BLaER1 (cell line): ENCODE measurements around the gene LRR1.
A peak's percentile ranks its signal among the peaks of the same experiment; 100 is the strongest.

Source experiments
- H3K27ac ChIP-seq: shearing (Covaris generic); formaldehyde crosslinking; 2 replicates; pipeline ENCODE4 v1.8.1; 2022
- H3K27me3 ChIP-seq: shearing (Covaris generic); formaldehyde crosslinking; 2 replicates; pipeline ENCODE4 v1.8.1; 2022
- H3K36me3 ChIP-seq: shearing (Covaris generic); formaldehyde crosslinking; 2 replicates; pipeline ENCODE4 v1.8.1; 2022
- H3K4me1 ChIP-seq: shearing (Covaris generic); formaldehyde crosslinking; 2 replicates; pipeline ENCODE4 v1.8.1; 2022
- H3K4me2 ChIP-seq: shearing (Covaris generic); formaldehyde crosslinking; 2 replicates; pipeline ENCODE4 v1.8.1; 2022
- H3K4me3 ChIP-seq: shearing (Covaris generic); formaldehyde crosslinking; 2 replicates; pipeline ENCODE4 v1.8.1; 2022
- H3K9ac ChIP-seq: shearing (Covaris generic); formaldehyde crosslinking; 2 replicates; pipeline ENCODE4 v1.8.1; 2022
- H3K9me3 ChIP-seq: shearing (Covaris generic); formaldehyde crosslinking; 2 replicates; pipeline ENCODE4 v1.8.1; 2022
- H4K20me1 ChIP-seq: shearing (Covaris generic); formaldehyde crosslinking; 2 replicates; pipeline ENCODE4 v1.8.1; 2022
- Cebpa-rat ChIP-seq: shearing (Covaris generic); IDR thresholded peaks from 2 replicates; pipeline ENCODE4 v1.8.1; 2022

The LRR1 gene

DNA sequence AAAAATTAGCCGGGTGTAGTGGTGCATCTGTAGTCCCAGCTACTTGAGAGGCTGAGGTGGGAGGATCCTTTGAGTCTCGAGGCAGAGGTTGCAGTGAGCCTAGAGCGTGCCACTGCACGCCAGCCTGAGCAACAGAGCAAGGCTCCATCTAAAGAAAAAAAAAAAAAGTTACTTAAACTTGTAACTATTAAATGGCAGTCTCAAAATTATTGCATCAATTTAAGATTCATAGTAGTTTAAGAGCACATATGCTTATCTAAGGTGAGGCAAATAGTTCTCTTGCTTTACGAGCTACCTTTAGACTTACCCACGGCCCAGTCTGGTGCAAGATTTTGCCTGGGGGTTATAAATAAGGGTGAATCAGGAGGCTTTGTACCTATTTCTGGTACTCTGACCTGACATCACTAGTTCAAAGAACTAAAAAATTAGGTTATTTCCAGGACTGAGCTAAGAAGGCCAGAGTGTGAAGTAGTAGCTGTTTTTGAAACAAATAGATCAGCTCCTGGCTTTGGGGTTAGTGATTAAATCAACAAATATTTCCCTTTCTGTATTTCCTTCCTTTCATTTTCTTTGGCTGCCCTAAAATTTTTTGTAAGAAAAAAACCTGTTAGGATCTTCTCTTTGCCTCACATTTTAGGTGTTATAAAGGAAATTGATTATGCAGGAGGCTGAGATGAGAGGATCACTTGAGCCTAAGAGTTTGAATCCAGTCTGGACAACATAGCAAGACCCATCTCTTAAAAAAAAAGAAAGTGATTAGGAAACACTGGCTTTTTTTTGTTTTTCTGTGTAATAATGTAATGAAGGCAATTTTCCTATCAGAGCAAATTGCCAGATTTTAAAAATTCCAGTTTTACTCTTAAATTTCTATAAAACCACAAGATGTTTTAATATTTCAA lies 25.4 kb downstream of the LRR1 start:
- Histone ChIP-seq H3K4me3 (peak overlapping the region; percentile 85; the same call in 1 of the 2 replicates), H3K4me1 (peaks cover 48% of the 10 kb centered on the region), H3K27ac (no peak overlapping the region), H3K27me3 (no peaks in the 10 kb centered on the region), H3K4me2 (peak overlapping the region; percentile 94), H3K36me3 (peaks cover 35% of the 10 kb centered on the region; the same call in 1 of the 2 replicates), H4K20me1 (peaks cover 93% of the 10 kb centered on the region), H3K9ac (0 out of 2 replicates have a peak overlapping the region, but pooled peaks have one; percentile 28), H3K9me3 (no peaks in the 10 kb centered on the region)
- TF ChIP-seq Cebpa-rat, result no peak

GRCh38 chr14:49633640-49634546 lies 35.2 kb downstream of the LRR1 start:
- H3K36me3 ChIP-seq, result peaks cover 37% of the 10 kb centered on the region
- TF ChIP-seq Cebpa-rat, result no peak

DNA sequence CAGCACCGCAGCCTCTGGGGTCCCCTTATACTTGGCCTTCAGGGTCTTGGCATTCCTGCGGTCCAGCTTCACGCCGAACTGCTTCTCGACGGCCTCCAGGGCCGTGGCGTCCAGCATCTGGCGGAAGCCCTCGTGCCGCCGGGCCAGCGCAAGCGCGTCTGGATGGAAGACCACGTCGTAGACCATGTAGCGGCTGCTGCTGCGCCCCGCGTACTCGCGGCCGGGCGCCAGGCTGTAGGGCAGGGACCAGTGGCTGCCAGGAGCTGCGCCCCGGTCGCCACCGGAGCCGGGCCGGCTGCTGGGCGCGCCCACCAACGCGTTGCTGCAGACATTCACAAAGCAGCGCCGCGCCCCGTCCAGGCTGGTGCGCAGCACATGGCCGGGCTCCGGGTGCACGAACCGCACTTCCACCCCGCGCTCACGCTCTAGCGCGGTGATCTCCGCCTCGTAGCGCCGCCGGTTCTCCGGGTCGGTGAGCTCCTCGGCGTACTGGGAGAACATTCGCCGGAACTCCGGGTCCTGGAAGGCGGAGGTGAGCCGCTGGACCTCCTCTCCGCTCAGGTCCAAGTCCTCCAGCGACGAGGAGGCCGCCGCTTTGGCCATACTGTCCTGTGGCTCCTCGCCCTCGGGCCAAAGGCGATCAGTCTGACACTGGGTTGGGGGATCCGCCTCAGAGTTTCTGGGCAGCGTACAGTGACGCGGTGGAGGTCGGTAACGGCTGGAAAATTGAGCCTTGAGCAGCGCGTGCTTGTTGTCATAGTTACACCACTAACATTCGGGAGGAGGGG lies 36.0 kb downstream of the LRR1 start, which contains the start of gene DNAAF2:
TSS of gene DNAAF2 (minus strand) at position 698 of the 788 bp plus-strand sequence. CDS start at position 603, 95 bp downstream.
- peak within 1 kb of the TSS; percentile 95 for H3K4me3 ChIP-seq
- peak within 1 kb of the TSS; percentile 98 for H3K9ac ChIP-seq
- no peak for TF ChIP-seq Cebpa-rat
- H3K9me3 ChIP-seq, result no peaks in the 10 kb centered on the region
- peaks cover 73% of the 10 kb centered on the region for H4K20me1 ChIP-seq
- no peaks in the 10 kb centered on the region for H3K27me3 ChIP-seq
- peak within 1 kb of the TSS; percentile 97 for H3K27ac ChIP-seq
- peaks cover 44% of the 10 kb centered on the region for H3K4me1 ChIP-seq
- H3K4me2 ChIP-seq, result peak within 1 kb of the TSS; percentile 86
- peaks cover 36% of the 10 kb centered on the region for H3K36me3 ChIP-seq

More at GRCh38 chr14:49633640-49634546, 35.2 kb downstream of the LRR1 start:
- Histone ChIP-seq H3K9me3 (no peaks in the 10 kb centered on the region), H3K4me1 (peaks cover 52% of the 10 kb centered on the region), H3K4me2 (peak overlapping the region; percentile 86), H3K27me3 (no peaks in the 10 kb centered on the region), H3K9ac (peak overlapping the region; percentile 98), H4K20me1 (peaks cover 73% of the 10 kb centered on the region), H3K27ac (peak overlapping the region; percentile 97), H3K4me3 (peak overlapping the region; percentile 95)

- no peak for TF ChIP-seq Cebpa-rat
These were observed 38.1 kb downstream of the LRR1 start for GRCh38 chr14:49636866-49637265.

DNA sequence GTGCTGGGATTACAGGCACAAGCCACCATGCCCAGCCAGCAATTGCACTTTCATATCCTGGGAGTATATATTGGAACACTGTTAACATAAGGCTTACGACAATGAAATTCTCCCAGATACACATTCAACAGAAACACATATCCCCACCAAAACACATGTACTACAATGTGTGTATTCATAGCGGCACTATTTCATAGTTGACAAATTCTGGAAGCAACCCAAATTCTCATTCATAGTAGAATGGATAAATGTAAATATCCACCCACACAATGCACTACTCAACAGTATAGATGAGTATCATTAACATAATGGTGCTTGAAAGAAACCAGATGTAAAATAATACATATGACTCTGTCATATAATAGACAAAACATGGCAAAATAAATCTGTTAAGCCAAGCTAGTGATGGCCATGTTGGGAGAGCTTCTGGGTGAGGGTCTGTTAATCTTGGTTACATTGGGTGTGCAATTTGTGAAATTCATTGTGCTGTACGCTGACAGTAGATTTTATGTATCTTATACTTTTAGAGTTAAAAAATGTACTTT lies 38.9 kb downstream of the LRR1 start:
- Histone ChIP-seq H4K20me1 (peaks cover 76% of the 10 kb centered on the region), H3K27ac (no peak overlapping the region), H3K27me3 (no peaks in the 10 kb centered on the region), H3K36me3 (peaks cover 48% of the 10 kb centered on the region), H3K4me1 (peaks cover 39% of the 10 kb centered on the region), H3K4me3 (no peak overlapping the region), H3K4me2 (no peak overlapping the region), H3K9ac (no peak overlapping the region), H3K9me3 (no peaks in the 10 kb centered on the region)
- TF ChIP-seq Cebpa-rat, result no peak

More at GRCh38 chr14:49636866-49637265, 38.1 kb downstream of the LRR1 start:
- Histone ChIP-seq H3K27ac (no peak overlapping the region), H3K36me3 (peaks cover 48% of the 10 kb centered on the region), H3K9me3 (no peaks in the 10 kb centered on the region), H3K9ac (no peak overlapping the region), H3K4me3 (no peak overlapping the region), H3K4me2 (peak overlapping the region; percentile 86; the same call in 1 of the 2 replicates), H3K4me1 (peaks cover 42% of the 10 kb centered on the region), H4K20me1 (peaks cover 79% of the 10 kb centered on the region), H3K27me3 (no peaks in the 10 kb centered on the region)

- Histone ChIP-seq H3K36me3 (peaks cover 63% of the 10 kb centered on the region), H3K4me3 (no peak overlapping the region), H3K27ac (no peak overlapping the region), H3K9ac (no peak overlapping the region), H3K9me3 (no peaks in the 10 kb centered on the region), H4K20me1 (peaks cover 77% of the 10 kb centered on the region), H3K4me2 (peak overlapping the region; percentile 53), H3K27me3 (no peaks in the 10 kb centered on the region), H3K4me1 (peaks cover 37% of the 10 kb centered on the region)
- TF ChIP-seq Cebpa-rat, result peak; percentile 86; the same call in 1 of the 2 replicates
These were observed 42.0 kb downstream of the LRR1 start for GRCh38 chr14:49640540-49641417.

GRCh38 chr14:49641697-49642129 lies 43.0 kb downstream of the LRR1 start:
- Histone ChIP-seq H3K9ac (no peak overlapping the region; the same call in 1 of the 2 replicates), H3K4me1 (peaks cover 27% of the 10 kb centered on the region), H3K36me3 (peaks cover 67% of the 10 kb centered on the region), H3K27me3 (no peaks in the 10 kb centered on the region), H3K9me3 (no peaks in the 10 kb centered on the region), H3K4me3 (no peak overlapping the region), H3K27ac (peak overlapping the region; percentile 39; the same call in 1 of the 2 replicates), H3K4me2 (peak overlapping the region; percentile 53), H4K20me1 (peaks cover 76% of the 10 kb centered on the region)
- no peak for TF ChIP-seq Cebpa-rat

GRCh38 chr14:49642163-49642562 lies 43.4 kb downstream of the LRR1 start:
- no peak for TF ChIP-seq Cebpa-rat
- H3K27me3 ChIP-seq, result no peaks in the 10 kb centered on the region
- H3K9me3 ChIP-seq, result no peaks in the 10 kb centered on the region
- no peak overlapping the region for H3K4me3 ChIP-seq
- peaks cover 72% of the 10 kb centered on the region for H4K20me1 ChIP-seq
- peak overlapping the region; percentile 53 for H3K4me2 ChIP-seq
- peak overlapping the region; percentile 39; the same call in 1 of the 2 replicates for H3K27ac ChIP-seq
- H3K36me3 ChIP-seq, result peaks cover 66% of the 10 kb centered on the region
- no peak overlapping the region; the same call in 1 of the 2 replicates for H3K9ac ChIP-seq
- peaks cover 23% of the 10 kb centered on the region for H3K4me1 ChIP-seq
